Tibial nerve (tissue), 4 donors: ENCODE results near the gene TOR3A. TPM values are rescaled to one million over a fixed set of nuclear protein-coding genes. Genes with fewer than 3 reads are reported as not detected.

Experiments used
- DNase-seq, 2 donors: peaks; one replicate each; pipeline ENCODE4 v3.0.0-alpha.2; 2019; ENCODE audit warnings: low spot score in 2 of 2
- H3K27ac ChIP-seq, 4 donors: fragments of 200-600 bp; sonication (generic) in 3 of 4; one replicate each; pipeline ENCODE4 v1.5.1; 2017 to 2019; ENCODE audit warnings: mild to moderate bottlenecking in 1 of 4
- H3K27me3 ChIP-seq, 2 donors: fragments of 200-600 bp; sonication (generic) in 1 of 2; one replicate each; pipeline versions ENCODE4 v1.5.1 to v1.6.0; 2017 to 2019
- H3K36me3 ChIP-seq, 3 donors: fragments of 200-600 bp; sonication (generic); one replicate each; pipeline ENCODE4 v1.5.1; 2018 to 2019
- H3K4me1 ChIP-seq, 4 donors: fragments of 200-600 bp; sonication (generic) in 3 of 4; one replicate each; pipeline ENCODE4 v1.5.1; 2017 to 2019
- H3K4me3 ChIP-seq, 4 donors: fragments of 200-600 bp; sonication (generic) in 3 of 4; one replicate each; pipeline ENCODE4 v1.5.1; 2017 to 2019; ENCODE audit warnings: mild to moderate bottlenecking in 1 of 4, moderate library complexity in 1 of 4
- H3K9me3 ChIP-seq, 4 donors: fragments of 200-600 bp; sonication (generic) in 3 of 4; one replicate each; pipeline ENCODE4 v1.5.1; 2017 to 2019
- EP300 ChIP-seq, 2 donors: sonication (generic); formaldehyde crosslinking; IDR thresholded peaks; one replicate each; pipeline ENCODE4 v1.6.1; 2017; ENCODE audit warnings: antibody characterized with exemption in 2 of 2, mild to moderate bottlenecking in 1 of 2
- POLR2A ChIP-seq, 2 donors: fragments of 450-650 bp; IDR thresholded peaks; one replicate each; pipeline ENCODE4 v1.6.1; 2017; ENCODE audit warnings: antibody characterized with exemption in 2 of 2, mild to moderate bottlenecking in 2 of 2, moderate library complexity in 2 of 2
- WGBS, 2 donors: methylation state at CpG; one replicate each; pipeline ENCODE4 v1.1.5; 2018; 5-methylcytosine and 5-hydroxymethylcytosine counted together
- total RNA-seq, 4 donors: library from RNA; depleted of rRNA; stranded (reverse); fragments of >200 nt; gene quantifications; one replicate each; pipeline ENCODE4 v1.1.0, GENCODE V29; 2016
- TF ChIP-seq, protein P1 (sequence below), 5 experiments: fragments of 200-600 bp in 3 of 5; fragments of 450-650 bp in 2 of 5; sonication (generic) in 3 of 5; IDR thresholded peaks; one replicate each; pipeline ENCODE4 v1.5.1; 2016 to 2019; ENCODE audit warnings: antibody characterized with exemption in 5 of 5, mild to moderate bottlenecking in 3 of 5, moderate library complexity in 2 of 5

TOR3A gene
- total RNA-seq, 4 donors from 2014 or later: 72.1 to 115 (median 83.3) TPM

DNA sequence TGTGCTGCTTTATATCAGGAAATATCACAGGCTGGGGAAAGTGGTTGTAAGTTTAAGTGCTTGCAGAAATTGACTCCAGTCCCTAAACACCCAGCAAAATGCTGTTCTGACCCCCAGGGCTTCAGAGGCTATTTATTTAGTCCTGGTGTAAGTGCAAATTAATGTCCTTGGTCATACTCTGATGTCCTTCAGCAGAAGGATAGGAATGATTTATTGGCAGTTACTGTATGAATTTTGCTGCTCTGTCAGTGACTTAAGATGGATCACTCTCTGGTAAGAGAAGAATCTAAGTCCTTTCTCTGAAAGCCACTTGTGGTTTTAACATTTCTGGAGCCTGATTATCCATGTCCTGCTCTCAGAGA is 34.3 kb upstream of the TOR3A start:
- DNase-seq: no peak
- Histone ChIP-seq H3K27ac (no peak overlapping the region), H3K36me3 (peaks cover 0 to 34% (median 0%) of the 10 kb centered on the region in 3 donors), H3K27me3 (no peaks in the 10 kb centered on the region), H3K4me3 (no peak overlapping the region), H3K9me3 (no peaks in the 10 kb centered on the region), H3K4me1 (peaks cover 0 to 17% (median 0%) of the 10 kb centered on the region in 4 donors)
- TF ChIP-seq, protein P1, sequence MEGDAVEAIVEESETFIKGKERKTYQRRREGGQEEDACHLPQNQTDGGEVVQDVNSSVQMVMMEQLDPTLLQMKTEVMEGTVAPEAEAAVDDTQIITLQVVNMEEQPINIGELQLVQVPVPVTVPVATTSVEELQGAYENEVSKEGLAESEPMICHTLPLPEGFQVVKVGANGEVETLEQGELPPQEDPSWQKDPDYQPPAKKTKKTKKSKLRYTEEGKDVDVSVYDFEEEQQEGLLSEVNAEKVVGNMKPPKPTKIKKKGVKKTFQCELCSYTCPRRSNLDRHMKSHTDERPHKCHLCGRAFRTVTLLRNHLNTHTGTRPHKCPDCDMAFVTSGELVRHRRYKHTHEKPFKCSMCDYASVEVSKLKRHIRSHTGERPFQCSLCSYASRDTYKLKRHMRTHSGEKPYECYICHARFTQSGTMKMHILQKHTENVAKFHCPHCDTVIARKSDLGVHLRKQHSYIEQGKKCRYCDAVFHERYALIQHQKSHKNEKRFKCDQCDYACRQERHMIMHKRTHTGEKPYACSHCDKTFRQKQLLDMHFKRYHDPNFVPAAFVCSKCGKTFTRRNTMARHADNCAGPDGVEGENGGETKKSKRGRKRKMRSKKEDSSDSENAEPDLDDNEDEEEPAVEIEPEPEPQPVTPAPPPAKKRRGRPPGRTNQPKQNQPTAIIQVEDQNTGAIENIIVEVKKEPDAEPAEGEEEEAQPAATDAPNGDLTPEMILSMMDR (IDR thresholded peaks at IDR 0.05): no peak
- TF ChIP-seq EP300 (IDR thresholded peaks at IDR 0.05) (no peak), POLR2A (IDR thresholded peaks at IDR 0.05) (no peak)

- H3K4me3 ChIP-seq: no peak overlapping the region
- peaks cover 0 to 17% (median 0%) of the 10 kb centered on the region in 4 donors for H3K4me1 ChIP-seq
- no peak for TF ChIP-seq EP300 (IDR thresholded peaks at IDR 0.05)
- no peak for DNase-seq
- 100% methylated on average over 1 of the region's 1 CpG for WGBS, 2 donors
- peaks cover 0 to 25% (median 0%) of the 10 kb centered on the region in 3 donors for H3K36me3 ChIP-seq
- no peaks in the 10 kb centered on the region for H3K27me3 ChIP-seq
- no peaks in the 10 kb centered on the region for H3K9me3 ChIP-seq
- H3K27ac ChIP-seq: peak overlapping the region in 1 of 4 donors; percentile 65
Observed at GRCh38 chr1:179048339-179049124, 33.3 kb upstream of the TOR3A start.

- 95 to 96% methylated on average over 2 of the region's 2 CpGs for WGBS, 2 donors
- H3K36me3 ChIP-seq: peaks cover 0 to 46% (median 0%) of the 10 kb centered on the region in 3 donors
Observed at GRCh38 chr1:179052776-179053175, 29.1 kb upstream of the TOR3A start.

GRCh38 chr1:179053486-179053885 is 28.4 kb upstream of the TOR3A start:
- TF ChIP-seq, protein P1 (IDR thresholded peaks at IDR 0.05): no peak
- no peak for TF ChIP-seq POLR2A (IDR thresholded peaks at IDR 0.05)
- no peak for TF ChIP-seq EP300 (IDR thresholded peaks at IDR 0.05)
- no peak for DNase-seq
- 39 to 41% methylated on average over 2 of the region's 2 CpGs for WGBS, 2 donors

More at GRCh38 chr1:179052776-179053175, 29.1 kb upstream of the TOR3A start:
- H3K9me3 ChIP-seq: no peaks in the 10 kb centered on the region
- no peaks in the 10 kb centered on the region for H3K27me3 ChIP-seq
- H3K4me3 ChIP-seq: no peak overlapping the region
- TF ChIP-seq, protein P1 (IDR thresholded peaks at IDR 0.05): no peak
- TF ChIP-seq POLR2A (IDR thresholded peaks at IDR 0.05) (no peak), EP300 (IDR thresholded peaks at IDR 0.05) (no peak)
- no peak overlapping the region for H3K27ac ChIP-seq
- H3K4me1 ChIP-seq: peaks cover 0 to 7% (median 0%) of the 10 kb centered on the region in 4 donors
- DNase-seq: no peak

DNA sequence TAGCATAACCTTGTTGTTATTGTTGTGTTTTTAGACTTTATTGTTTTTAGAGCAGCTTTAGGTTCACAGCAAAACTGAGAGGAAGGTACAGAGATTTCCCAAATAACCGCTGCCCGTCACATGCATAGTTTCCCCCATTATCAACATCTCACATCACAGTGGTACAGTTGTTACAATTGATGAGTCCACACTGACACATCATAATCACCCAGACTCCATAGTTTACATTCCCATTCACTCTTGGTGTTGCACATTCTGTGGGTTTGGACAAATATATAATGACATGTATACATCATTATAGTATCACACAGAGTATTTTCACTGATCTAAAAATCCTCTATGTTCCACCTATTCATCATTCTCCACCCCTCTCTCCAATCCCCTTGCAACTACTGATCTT is 25.9 kb upstream of the TOR3A start:
- Histone ChIP-seq H3K27ac (no peak overlapping the region), H3K4me3 (no peak overlapping the region), H3K36me3 (peaks cover 0 to 42% (median 0%) of the 10 kb centered on the region in 3 donors), H3K4me1 (no peaks in the 10 kb centered on the region), H3K9me3 (no peaks in the 10 kb centered on the region), H3K27me3 (no peaks in the 10 kb centered on the region)
- WGBS, 2 donors: 98 to 100% methylated on average over 2 of the region's 2 CpGs
- DNase-seq: no peak
- TF ChIP-seq, protein P1 (IDR thresholded peaks at IDR 0.05): no peak
- TF ChIP-seq EP300 (IDR thresholded peaks at IDR 0.05): no peak
- TF ChIP-seq POLR2A (IDR thresholded peaks at IDR 0.05): no peak

More at GRCh38 chr1:179053486-179053885, 28.4 kb upstream of the TOR3A start:
- Histone ChIP-seq H3K4me3 (no peak overlapping the region), H3K27ac (no peak overlapping the region), H3K4me1 (peaks cover 0 to 3% (median 0%) of the 10 kb centered on the region in 4 donors), H3K9me3 (no peaks in the 10 kb centered on the region), H3K36me3 (peaks cover 0 to 46% (median 0%) of the 10 kb centered on the region in 3 donors), H3K27me3 (no peaks in the 10 kb centered on the region)
